Thyroid gland (tissue), 4 donors: ENCODE measurements around the gene CNRIP1.

ENCODE experiments used
- CTCF ChIP-seq, 6 experiments: fragments of 200-600 bp in 3 of 6; fragments of 450-650 bp in 3 of 6; sonication (generic) in 3 of 6; IDR thresholded peaks; one replicate each; pipeline ENCODE4 v1.5.1; 2016 to 2019; ENCODE audit warnings: antibody characterized with exemption in 6 of 6, mild to moderate bottlenecking in 2 of 6, inconsistent platforms in 1 of 6, moderate library complexity in 1 of 6
- POLR2A ChIP-seq, 2 donors: fragments of 450-650 bp; IDR thresholded peaks; one replicate each; pipeline ENCODE4 v1.6.1; 2017; ENCODE audit warnings: antibody characterized with exemption in 2 of 2, mild to moderate bottlenecking in 2 of 2, moderate library complexity in 1 of 2

DNA sequence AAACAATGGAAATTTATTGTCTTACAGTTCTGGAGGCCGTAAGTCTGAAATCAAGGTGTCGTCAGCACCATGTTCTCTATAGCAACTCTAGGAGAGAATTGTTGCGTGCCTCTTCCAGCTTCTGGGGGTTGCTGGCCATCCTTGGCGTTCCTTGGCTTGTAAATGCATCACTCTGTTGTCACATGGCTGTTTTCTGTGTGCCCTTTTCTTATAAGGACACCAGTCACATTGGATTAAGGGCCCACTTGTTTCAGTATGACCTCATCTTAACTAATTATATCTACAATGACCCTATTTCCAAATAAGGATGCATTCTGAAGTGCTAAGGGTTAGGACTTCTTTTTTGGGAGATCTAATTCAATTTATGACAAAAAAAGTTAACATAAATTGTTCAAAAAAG, 44.0 kb upstream of the CNRIP1 start:
- TF ChIP-seq CTCF (IDR thresholded peaks at IDR 0.05) (no peak), POLR2A (IDR thresholded peaks at IDR 0.05) (no peak)
